NB4 (cell line): ENCODE results near the gene PINK1.

Experiments
- DNase-seq: peaks from one replicate; pipeline ENCODE4 v3.0.0; 2010; ENCODE audit warnings: low read depth
- H3K4me3 ChIP-seq: one replicate; pipeline ENCODE4 v1.5.1; 2011; ENCODE audit warnings: mild to moderate bottlenecking, low read depth, low read length, moderate library complexity
- CTCF ChIP-seq: IDR thresholded peaks from one replicate; pipeline ENCODE4 v1.5.1; 2012; ENCODE audit warnings: low read depth, low read length
- MAX ChIP-seq: IDR thresholded peaks from 2 replicates; pipeline ENCODE4 v1.6.1; 2011; ENCODE audit warnings: low read depth, low read length
- MYC ChIP-seq: IDR thresholded peaks from 2 replicates; pipeline ENCODE4 v1.6.1; 2011; ENCODE audit warnings: low read depth, low read length
- POLR2A ChIP-seq: IDR thresholded peaks from 2 replicates; pipeline ENCODE4 v1.6.1; 2011; ENCODE audit warnings: mild to moderate bottlenecking; ENCODE audit not compliant: insufficient read length; ENCODE audit errors: extremely low read depth

Gene PINK1

GRCh38 chr1:20663365-20663764 lies 30.1 kb downstream of the PINK1 start:
- TF ChIP-seq CTCF = peak; percentile 27
- no peak for TF ChIP-seq POLR2A
- peak; percentile 29 for DNase-seq
- no peak overlapping the region for H3K4me3 ChIP-seq

DNA sequence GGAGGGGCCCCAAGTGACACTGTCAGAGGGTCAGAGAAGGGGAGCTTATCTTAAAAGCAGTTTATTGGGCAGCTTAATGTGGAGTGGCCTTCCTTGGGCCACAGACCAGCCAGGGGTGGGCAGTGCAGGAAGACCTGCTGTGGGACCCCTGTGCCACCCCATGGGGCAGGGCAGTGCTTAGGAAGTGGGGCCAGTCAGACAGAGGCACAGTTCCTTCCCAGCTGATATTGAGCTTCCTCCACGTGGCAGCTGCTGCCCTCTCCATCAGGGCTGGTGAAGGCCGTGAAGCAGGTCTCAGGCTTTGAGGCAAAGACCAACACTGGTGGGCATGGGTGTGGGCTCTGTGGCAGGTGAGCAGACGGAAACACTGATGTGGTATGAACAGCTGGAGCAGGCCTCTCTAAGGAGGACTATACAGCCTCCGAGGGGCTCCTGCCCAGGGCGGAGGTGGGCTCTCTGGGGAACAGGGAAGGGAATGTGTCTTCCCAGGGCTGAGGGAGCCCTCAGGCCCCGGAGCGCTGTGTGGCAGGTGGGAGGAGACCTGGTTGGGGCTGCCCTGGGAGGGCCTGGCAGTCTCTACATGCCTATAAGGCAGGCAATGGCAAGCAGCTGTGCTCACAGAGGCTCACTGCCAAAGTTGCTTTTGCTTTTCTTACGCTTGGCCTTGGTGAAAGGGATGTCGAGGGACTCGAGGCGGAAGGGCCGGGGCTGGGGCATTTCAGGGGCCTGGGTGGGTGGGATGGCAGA lies 30.9 kb downstream of the PINK1 start:
- H3K4me3 ChIP-seq = no peak overlapping the region
- DNase-seq = no peak
- TF ChIP-seq MAX (no peak), CTCF (no peak), MYC (no peak), POLR2A (no peak)

- no peak for TF ChIP-seq CTCF
- no peak for TF ChIP-seq MAX
- TF ChIP-seq MYC = no peak
- no peak for TF ChIP-seq POLR2A
- peak; percentile 55 for DNase-seq
- no peak overlapping the region for H3K4me3 ChIP-seq
These were observed 32.5 kb downstream of the PINK1 start for GRCh38 chr1:20665726-20666125.

DNA sequence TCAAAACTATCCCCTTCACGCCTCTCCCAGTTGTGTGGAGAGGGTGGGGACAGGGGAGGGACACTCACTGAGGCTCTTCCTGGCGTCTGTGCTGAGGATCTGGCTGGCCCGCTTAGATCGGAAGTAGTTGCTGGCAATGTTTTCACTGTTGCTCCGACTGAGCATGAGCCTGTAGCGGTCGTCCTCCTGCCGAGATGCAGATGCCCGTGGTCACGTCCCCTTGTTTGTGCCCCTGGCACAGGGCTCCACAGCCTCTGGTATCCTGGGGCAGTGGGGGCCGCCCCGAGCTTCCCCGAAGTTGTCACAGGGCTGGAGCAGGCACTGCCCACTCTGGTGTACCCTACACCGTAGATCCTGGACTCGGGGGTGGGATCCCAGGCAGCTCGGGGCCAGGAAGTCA lies 32.9 kb downstream of the PINK1 start:
- no peak overlapping the region for H3K4me3 ChIP-seq
- TF ChIP-seq CTCF (no peak), MAX (no peak), POLR2A (no peak), MYC (no peak)
- DNase-seq = no peak

- H3K4me3 ChIP-seq = no peak overlapping the region
- no peak for TF ChIP-seq POLR2A
- 0 out of 2 replicates have a peak, but pooled peaks have one; percentile 10 for TF ChIP-seq MAX
- peak; percentile 47 for DNase-seq
These were observed 33.5 kb downstream of the PINK1 start for GRCh38 chr1:20666804-20667203.

GRCh38 chr1:20668581-20668980 lies 35.3 kb downstream of the PINK1 start:
- DNase-seq = no peak
- H3K4me3 ChIP-seq = no peak overlapping the region
- no peak for TF ChIP-seq CTCF
- TF ChIP-seq MYC = no peak
- no peak for TF ChIP-seq POLR2A
- TF ChIP-seq MAX = no peak
